Measurements from ENCODE around the gene TSHZ1. TPM values are rescaled to one million over a fixed set of nuclear protein-coding genes. Genes with fewer than 3 reads are reported as not detected.

Gene TSHZ1
- total and polyA plus RNA-seq, 10 donors: 4.1 to 26.4 (median 18.2) TPM

DNA sequence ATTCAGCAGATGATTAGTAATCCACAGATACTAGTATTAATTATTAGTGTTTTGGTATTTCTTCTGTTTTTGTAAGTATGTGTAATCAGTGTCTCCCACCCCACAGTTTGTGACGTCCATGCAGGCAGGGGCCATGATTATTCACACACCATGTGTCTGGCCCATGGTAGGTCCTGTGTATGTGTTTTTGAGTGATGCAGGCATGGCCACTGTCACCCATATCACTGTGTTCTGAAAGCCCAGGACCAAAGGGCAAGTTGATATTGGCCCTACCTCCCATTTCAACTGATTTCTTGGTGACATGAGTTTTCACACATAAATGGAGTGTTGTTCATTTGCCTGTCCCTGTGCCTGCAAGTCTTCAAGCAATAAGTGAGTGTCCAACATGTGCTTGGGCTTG lies 104.0 kb downstream of the TSHZ1 start:
- intact Hi-C loops (cut with DNase I; ENCODE audit: low total_unique reads): no loop called here
- Histone ChIP-seq H3K27me3 (replicated peaks in 1 of 7) (no peaks in the 10 kb centered on the region), H3K9me3 (peaks cover 0 to under 1% (median 0%) of the 10 kb centered on the region in 8 donors), H3K4me3 (no peak overlapping the region), H3K4me1 (no peaks in the 10 kb centered on the region), H3K36me3 (no peaks in the 10 kb centered on the region), H3K27ac (no peak overlapping the region)
- WGBS, 5 donors: 83 to 97% (median 90%) methylated on average over 1 of the region's 1 CpG
- no peak for DNase-seq
- no peak for TF ChIP-seq POLR2AphosphoS5 (IDR thresholded peaks at IDR 0.05)
- TF ChIP-seq POLR2A (IDR thresholded peaks at IDR 0.05): no peak
- TF ChIP-seq, protein P1, sequence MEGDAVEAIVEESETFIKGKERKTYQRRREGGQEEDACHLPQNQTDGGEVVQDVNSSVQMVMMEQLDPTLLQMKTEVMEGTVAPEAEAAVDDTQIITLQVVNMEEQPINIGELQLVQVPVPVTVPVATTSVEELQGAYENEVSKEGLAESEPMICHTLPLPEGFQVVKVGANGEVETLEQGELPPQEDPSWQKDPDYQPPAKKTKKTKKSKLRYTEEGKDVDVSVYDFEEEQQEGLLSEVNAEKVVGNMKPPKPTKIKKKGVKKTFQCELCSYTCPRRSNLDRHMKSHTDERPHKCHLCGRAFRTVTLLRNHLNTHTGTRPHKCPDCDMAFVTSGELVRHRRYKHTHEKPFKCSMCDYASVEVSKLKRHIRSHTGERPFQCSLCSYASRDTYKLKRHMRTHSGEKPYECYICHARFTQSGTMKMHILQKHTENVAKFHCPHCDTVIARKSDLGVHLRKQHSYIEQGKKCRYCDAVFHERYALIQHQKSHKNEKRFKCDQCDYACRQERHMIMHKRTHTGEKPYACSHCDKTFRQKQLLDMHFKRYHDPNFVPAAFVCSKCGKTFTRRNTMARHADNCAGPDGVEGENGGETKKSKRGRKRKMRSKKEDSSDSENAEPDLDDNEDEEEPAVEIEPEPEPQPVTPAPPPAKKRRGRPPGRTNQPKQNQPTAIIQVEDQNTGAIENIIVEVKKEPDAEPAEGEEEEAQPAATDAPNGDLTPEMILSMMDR (IDR thresholded peaks at IDR 0.05 in 8 of 11, conservative IDR thresholded peaks at IDR 0.05 in 3 of 11): no peak

DNA sequence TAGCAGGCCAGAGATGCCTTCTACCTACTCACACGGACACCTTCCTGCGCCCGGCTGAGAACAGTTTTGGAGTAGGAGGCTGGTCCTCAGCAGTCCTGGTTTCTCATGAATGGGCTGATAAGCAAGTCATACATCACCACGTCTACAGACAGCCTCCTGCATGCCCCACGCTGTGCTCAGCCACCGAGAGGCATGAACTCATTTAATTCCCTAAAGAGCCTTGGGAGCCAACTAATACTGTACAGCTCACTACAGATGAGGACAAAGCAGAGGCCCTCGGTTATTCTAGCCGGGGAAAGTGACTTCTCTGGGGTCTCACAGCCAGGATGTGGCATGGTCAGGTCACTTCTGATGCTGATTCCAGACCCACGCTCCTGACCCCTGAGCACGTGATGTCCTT lies 105.6 kb downstream of the TSHZ1 start:
- Histone ChIP-seq H3K4me3 (no peak overlapping the region), H3K4me1 (no peaks in the 10 kb centered on the region), H3K36me3 (no peaks in the 10 kb centered on the region), H3K9me3 (no peaks in the 10 kb centered on the region), H3K27me3 (replicated peaks in 1 of 7) (no peaks in the 10 kb centered on the region), H3K27ac (no peak overlapping the region)
- DNase-seq: no peak
- 83 to 96% (median 91%) methylated on average over 10 of the region's 10 CpGs for WGBS, 5 donors
- intact Hi-C loops (cut with DNase I; ENCODE audit: low total_unique reads): no loop called here
- TF ChIP-seq, protein P1 (IDR thresholded peaks at IDR 0.05 in 8 of 11, conservative IDR thresholded peaks at IDR 0.05 in 3 of 11): no peak
- TF ChIP-seq POLR2A (IDR thresholded peaks at IDR 0.05) (no peak), POLR2AphosphoS5 (IDR thresholded peaks at IDR 0.05) (no peak)

DNA sequence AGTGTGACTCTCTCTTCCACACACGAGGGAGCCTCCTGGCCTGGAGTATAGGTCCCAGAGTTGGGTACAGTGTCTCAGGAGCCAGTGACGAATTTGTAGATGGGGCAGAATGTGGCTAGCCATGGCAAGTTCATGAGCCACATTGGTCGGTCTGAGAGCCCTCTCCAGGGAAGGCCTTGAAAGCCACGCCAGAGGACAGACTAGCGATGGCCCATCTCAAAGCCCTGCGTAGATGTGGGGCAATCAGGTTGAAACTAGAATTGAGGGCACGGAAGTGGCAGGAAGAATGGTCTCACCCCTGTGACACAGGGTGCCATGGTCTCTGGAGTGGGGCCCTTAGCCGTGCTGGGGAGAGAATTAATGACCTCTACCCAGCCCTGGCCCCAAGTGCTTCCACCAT lies 106.2 kb downstream of the TSHZ1 start:
- TF ChIP-seq POLR2A (IDR thresholded peaks at IDR 0.05) (no peak), POLR2AphosphoS5 (IDR thresholded peaks at IDR 0.05) (no peak)
- TF ChIP-seq, protein P1 (IDR thresholded peaks at IDR 0.05 in 8 of 11, conservative IDR thresholded peaks at IDR 0.05 in 3 of 11): no peak
- no peak for DNase-seq
- Histone ChIP-seq H3K4me1 (no peaks in the 10 kb centered on the region), H3K4me3 (no peak overlapping the region), H3K36me3 (no peaks in the 10 kb centered on the region), H3K27ac (no peak overlapping the region), H3K27me3 (replicated peaks in 1 of 7) (no peaks in the 10 kb centered on the region), H3K9me3 (no peaks in the 10 kb centered on the region)
- WGBS, 5 donors: 86 to 94% (median 91%) methylated on average over 7 to 8 of the region's 8 CpGs
- intact Hi-C loops (cut with DNase I; ENCODE audit: low total_unique reads): no loop called here

DNA sequence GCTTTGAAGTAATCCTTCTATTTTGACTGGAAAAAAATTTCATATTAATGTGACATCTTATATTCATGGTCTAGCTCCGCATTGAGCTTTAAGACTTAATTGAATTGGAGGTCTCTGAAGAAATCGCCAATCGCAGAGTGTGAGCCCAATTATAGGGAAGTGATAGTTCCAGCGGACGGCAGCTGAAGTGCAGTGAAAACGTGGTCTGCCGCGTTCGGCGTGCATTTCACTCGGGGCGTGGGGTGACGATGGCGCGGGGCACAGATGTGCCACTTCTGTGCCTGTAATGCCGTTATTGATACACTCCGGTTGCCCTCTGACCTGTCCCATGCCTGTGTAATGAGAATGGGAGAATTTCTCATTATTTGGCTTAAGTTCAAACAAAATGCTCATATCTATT lies 106.7 kb downstream of the TSHZ1 start:
- no peaks in the 10 kb centered on the region for H3K9me3 ChIP-seq
- TF ChIP-seq POLR2A (IDR thresholded peaks at IDR 0.05) (no peak), POLR2AphosphoS5 (IDR thresholded peaks at IDR 0.05) (no peak)
- TF ChIP-seq, protein P1 (IDR thresholded peaks at IDR 0.05 in 8 of 11, conservative IDR thresholded peaks at IDR 0.05 in 3 of 11): no peak
- H3K27me3 ChIP-seq (replicated peaks in 1 of 7): no peaks in the 10 kb centered on the region
- H3K36me3 ChIP-seq: no peaks in the 10 kb centered on the region
- intact Hi-C loops (cut with DNase I; ENCODE audit: low total_unique reads): no loop called here
- H3K4me1 ChIP-seq: no peaks in the 10 kb centered on the region
- no peak overlapping the region for H3K4me3 ChIP-seq
- DNase-seq: no peak
- H3K27ac ChIP-seq: no peak overlapping the region
- 90 to 96% (median 92%) methylated on average over 17 of the region's 17 CpGs for WGBS, 5 donors

Measured in spleen (tissue), 11 donors.